ENCODE data around the gene ACAN.

ACAN gene

DNA sequence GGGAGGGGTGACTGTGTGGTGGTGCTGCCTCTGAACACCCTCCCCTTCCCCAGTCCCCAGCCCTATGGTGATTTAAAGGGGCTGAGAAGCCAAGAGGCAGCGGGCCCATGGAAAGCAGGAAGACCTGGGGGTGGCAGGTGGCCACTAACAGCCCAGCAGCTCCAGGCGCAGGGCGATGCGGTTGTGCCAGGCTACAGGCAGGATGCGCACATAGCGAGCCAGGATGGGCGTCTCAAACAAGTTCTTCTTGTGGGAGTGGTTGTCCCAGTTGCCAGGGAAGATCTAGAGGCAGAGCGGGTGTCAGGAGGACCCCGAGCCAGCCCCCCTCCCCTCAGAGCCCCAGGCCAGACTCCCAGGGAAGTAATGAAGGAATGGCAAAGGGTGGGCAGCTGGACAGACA lies 96.0 kb downstream of the ACAN start:
- no peak overlapping the region for H3K27ac ChIP-seq
- no peak for DNase-seq (ENCODE audit: low read depth, low spot score)
- no peaks in the 10 kb centered on the region for H3K36me3 ChIP-seq (ENCODE audit: insufficient read depth, low read length)
- H3K9ac ChIP-seq (ENCODE audit: insufficient read length) = no peak overlapping the region
- TF ChIP-seq EZH2 (IDR thresholded peaks at IDR 0.05) (no peak), POLR2AphosphoS5 (IDR thresholded peaks at IDR 0.05; ENCODE audit: borderline replicate concordance, low read depth, low read length) (no peak), FOXP2 (optimal IDR thresholded peaks at IDR 0.05; ENCODE audit: control extremely low read depth, extremely low read length, insufficient read depth) (no peak)
- no peaks in the 10 kb centered on the region for H3K9me3 ChIP-seq (ENCODE audit: low read depth, low read length)
- no peak overlapping the region for H3K4me3 ChIP-seq

DNA sequence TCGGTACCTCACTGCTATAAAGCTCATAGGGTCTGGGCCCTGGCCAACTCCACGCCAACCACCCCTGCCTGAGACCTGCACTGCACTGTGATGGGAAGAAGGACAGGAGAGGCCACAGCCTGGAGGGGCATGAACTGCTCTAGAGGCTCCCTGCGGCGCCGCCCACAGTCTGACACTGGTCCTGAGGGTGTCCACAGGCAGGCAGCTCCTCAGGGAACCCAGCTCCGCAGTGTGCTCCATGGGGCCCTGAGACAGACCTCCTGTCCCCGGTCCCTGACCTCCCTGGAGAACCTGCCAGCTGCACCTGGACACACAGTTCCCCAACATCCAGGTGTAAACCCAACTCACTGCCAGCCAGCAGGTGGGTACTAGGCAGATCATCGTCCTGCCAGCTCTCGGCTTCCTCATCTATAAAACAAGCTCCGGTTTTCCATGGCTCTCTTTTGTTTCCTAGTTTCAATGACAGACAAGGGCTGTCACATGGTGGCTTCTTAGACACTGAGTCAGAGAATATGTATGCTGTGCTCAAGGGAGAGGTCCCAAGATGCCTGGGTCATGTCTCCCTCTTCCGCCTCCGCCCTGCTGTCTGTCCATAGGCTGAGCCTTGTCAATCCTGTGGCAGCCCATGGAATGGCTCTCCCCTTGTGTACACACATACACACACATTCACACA lies 97.2 kb downstream of the ACAN start:
- TF ChIP-seq POLR2AphosphoS5 (IDR thresholded peaks at IDR 0.05; ENCODE audit: borderline replicate concordance, low read depth, low read length) (no peak), FOXP2 (optimal IDR thresholded peaks at IDR 0.05; ENCODE audit: control extremely low read depth, extremely low read length, insufficient read depth) (no peak), EZH2 (IDR thresholded peaks at IDR 0.05) (no peak)
- Histone ChIP-seq H3K4me3 (no peak overlapping the region), H3K27ac (no peak overlapping the region), H3K36me3 (ENCODE audit: insufficient read depth, low read length) (no peaks in the 10 kb centered on the region), H3K9ac (ENCODE audit: insufficient read length) (no peak overlapping the region), H3K9me3 (ENCODE audit: low read depth, low read length) (no peaks in the 10 kb centered on the region)
- DNase-seq (ENCODE audit: low read depth, low spot score) = no peak

DNA sequence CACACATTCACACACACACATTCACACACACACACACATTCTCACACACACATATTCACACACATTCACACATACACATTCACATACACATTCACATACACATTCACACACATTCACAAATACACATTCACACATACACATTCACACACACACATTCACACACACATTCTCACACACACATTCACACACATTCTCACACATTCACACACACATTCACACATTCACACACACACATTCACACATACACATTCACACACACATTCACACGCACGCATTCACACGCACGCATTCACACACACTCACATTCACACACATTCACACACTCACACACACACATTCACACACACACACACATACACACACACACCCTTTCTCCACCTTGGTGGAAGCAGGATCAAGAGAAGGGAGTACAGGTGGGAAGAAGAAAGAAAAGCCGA lies 97.8 kb downstream of the ACAN start:
- H3K36me3 ChIP-seq (ENCODE audit: insufficient read depth, low read length) = no peaks in the 10 kb centered on the region
- no peak overlapping the region for H3K9ac ChIP-seq (ENCODE audit: insufficient read length)
- no peak overlapping the region for H3K27ac ChIP-seq
- no peak for TF ChIP-seq FOXP2 (optimal IDR thresholded peaks at IDR 0.05; ENCODE audit: control extremely low read depth, extremely low read length, insufficient read depth)
- TF ChIP-seq POLR2AphosphoS5 (IDR thresholded peaks at IDR 0.05; ENCODE audit: borderline replicate concordance, low read depth, low read length) = no peak
- no peak for TF ChIP-seq EZH2 (IDR thresholded peaks at IDR 0.05)
- no peak overlapping the region for H3K4me3 ChIP-seq
- no peak for DNase-seq (ENCODE audit: low read depth, low spot score)
- no peaks in the 10 kb centered on the region for H3K9me3 ChIP-seq (ENCODE audit: low read depth, low read length)

DNA sequence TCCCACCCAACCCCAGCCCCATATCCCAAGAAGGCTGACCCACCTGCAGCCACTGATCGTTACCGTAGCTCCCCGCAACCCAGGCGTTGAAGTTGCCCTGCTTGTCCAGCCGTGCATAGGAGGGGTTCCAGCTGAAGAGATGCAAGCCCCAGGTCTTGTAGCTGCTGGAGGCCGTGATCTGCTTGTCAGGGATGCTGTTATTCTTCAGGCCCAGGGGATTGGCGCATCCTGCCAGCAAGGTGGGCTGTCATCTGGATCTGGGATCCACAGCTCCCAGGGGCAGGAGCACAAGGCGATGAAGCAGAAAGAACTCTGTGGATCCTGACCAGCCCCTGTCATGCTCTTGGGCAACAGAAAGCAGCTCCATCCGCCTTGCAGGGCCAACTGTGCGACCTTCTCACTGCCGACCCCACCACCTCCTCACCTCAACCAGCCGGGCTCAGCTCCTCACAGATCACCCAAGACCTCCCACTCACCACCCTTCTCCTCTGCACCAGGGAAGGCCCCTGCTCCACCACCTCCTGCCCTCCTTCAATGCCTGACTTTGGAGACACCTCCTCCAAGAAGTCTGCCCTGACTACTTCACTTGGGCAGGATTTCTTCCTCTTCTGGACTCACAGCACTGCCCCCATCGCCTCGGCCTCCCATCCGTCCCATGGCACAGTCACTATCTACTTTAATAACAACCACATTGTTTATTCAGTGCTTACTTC lies 98.4 kb downstream of the ACAN start:
- no peak overlapping the region for H3K9ac ChIP-seq (ENCODE audit: insufficient read length)
- TF ChIP-seq FOXP2 (optimal IDR thresholded peaks at IDR 0.05; ENCODE audit: control extremely low read depth, extremely low read length, insufficient read depth) (no peak), EZH2 (IDR thresholded peaks at IDR 0.05) (no peak), POLR2AphosphoS5 (IDR thresholded peaks at IDR 0.05; ENCODE audit: borderline replicate concordance, low read depth, low read length) (no peak)
- H3K36me3 ChIP-seq (ENCODE audit: insufficient read depth, low read length) = no peaks in the 10 kb centered on the region
- DNase-seq (ENCODE audit: low read depth, low spot score) = no peak
- no peak overlapping the region for H3K27ac ChIP-seq
- no peaks in the 10 kb centered on the region for H3K9me3 ChIP-seq (ENCODE audit: low read depth, low read length)
- H3K4me3 ChIP-seq = no peak overlapping the region

DNA sequence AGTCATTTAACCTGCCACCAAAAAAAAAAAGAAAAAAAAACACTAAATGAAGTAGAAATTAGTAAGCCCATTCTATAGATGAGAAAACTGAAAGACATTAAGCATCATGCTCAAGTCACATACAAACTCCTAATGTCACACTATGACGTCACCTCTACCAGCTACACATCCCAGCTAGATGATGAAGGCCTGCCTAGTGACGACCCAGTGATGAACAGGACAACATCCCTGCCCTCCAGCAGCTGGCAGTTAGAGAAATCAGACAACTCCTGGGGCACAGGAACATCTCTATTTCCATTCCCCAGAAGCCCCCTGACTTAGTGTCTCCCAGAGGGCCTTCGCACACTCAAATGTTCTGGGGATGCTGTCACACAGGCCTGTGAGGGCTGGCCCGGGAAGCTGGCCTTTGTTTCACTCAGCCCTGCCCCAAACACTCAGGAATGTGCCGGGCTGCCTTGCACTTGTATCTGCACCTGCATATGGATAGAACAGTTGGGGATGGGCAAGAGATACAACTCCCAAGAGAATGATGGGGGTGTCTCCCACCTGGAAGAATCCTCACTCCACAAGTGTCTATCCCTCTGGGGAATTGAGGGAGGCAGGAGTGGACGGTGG lies 99.1 kb downstream of the ACAN start:
- no peaks in the 10 kb centered on the region for H3K9me3 ChIP-seq (ENCODE audit: low read depth, low read length)
- TF ChIP-seq EZH2 (IDR thresholded peaks at IDR 0.05) (no peak), FOXP2 (optimal IDR thresholded peaks at IDR 0.05; ENCODE audit: control extremely low read depth, extremely low read length, insufficient read depth) (no peak), POLR2AphosphoS5 (IDR thresholded peaks at IDR 0.05; ENCODE audit: borderline replicate concordance, low read depth, low read length) (no peak)
- no peak overlapping the region for H3K9ac ChIP-seq (ENCODE audit: insufficient read length)
- DNase-seq (ENCODE audit: low read depth, low spot score) = no peak
- no peak overlapping the region for H3K4me3 ChIP-seq
- H3K36me3 ChIP-seq (ENCODE audit: insufficient read depth, low read length) = no peaks in the 10 kb centered on the region
- no peak overlapping the region for H3K27ac ChIP-seq

DNA sequence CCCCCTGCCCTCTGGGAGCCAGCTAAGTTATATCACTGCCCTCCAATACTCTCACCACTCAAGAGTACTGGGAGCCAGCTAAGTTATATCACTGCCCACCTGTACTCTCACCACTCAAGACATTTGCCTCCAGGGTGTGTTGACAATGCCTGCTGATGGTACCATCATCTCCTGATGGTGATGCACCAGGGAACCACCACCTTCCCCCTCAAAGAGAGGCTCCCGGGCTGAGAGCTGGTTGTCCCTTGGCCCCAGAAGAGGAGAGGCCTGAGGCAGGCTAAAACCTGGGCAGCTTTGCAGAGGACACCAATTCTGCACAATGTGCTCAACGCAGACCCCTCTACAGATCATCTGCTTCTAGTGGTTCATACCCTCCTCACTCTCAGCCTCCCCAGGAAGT lies 99.6 kb downstream of the ACAN start:
- H3K9ac ChIP-seq (ENCODE audit: insufficient read length) = no peak overlapping the region
- DNase-seq (ENCODE audit: low read depth, low spot score) = no peak
- no peak for TF ChIP-seq EZH2 (IDR thresholded peaks at IDR 0.05)
- no peak for TF ChIP-seq FOXP2 (optimal IDR thresholded peaks at IDR 0.05; ENCODE audit: control extremely low read depth, extremely low read length, insufficient read depth)
- no peak for TF ChIP-seq POLR2AphosphoS5 (IDR thresholded peaks at IDR 0.05; ENCODE audit: borderline replicate concordance, low read depth, low read length)
- H3K9me3 ChIP-seq (ENCODE audit: low read depth, low read length) = no peaks in the 10 kb centered on the region
- no peaks in the 10 kb centered on the region for H3K36me3 ChIP-seq (ENCODE audit: insufficient read depth, low read length)
- no peak overlapping the region for H3K27ac ChIP-seq
- no peak overlapping the region for H3K4me3 ChIP-seq

DNA sequence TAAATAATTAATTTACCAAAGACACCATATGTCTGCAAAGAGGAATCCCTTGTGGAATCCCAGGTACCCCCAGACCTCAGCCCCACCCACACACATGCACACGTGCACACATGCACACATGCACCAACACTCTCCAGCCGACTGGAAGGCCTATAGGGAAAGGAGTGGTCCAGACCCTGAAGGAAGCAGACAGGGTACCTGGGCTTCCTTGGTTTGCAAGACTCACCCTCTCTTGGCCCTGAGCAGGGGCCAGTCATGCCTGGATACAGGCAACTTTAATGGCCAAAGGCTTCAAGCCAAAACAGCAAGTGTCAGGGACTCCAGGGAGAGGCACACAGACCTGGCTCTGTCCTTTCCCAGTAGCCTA lies 101.0 kb downstream of the ACAN start:
- Histone ChIP-seq H3K4me3 (no peak overlapping the region), H3K9ac (ENCODE audit: insufficient read length) (no peak overlapping the region), H3K9me3 (ENCODE audit: low read depth, low read length) (no peaks in the 10 kb centered on the region), H3K27ac (no peak overlapping the region), H3K36me3 (ENCODE audit: insufficient read depth, low read length) (no peaks in the 10 kb centered on the region; the same call in 1 of the 2 replicates)
- DNase-seq (ENCODE audit: low read depth, low spot score) = no peak
- TF ChIP-seq POLR2AphosphoS5 (IDR thresholded peaks at IDR 0.05; ENCODE audit: borderline replicate concordance, low read depth, low read length) (no peak), EZH2 (IDR thresholded peaks at IDR 0.05) (no peak), FOXP2 (optimal IDR thresholded peaks at IDR 0.05; ENCODE audit: control extremely low read depth, extremely low read length, insufficient read depth) (no peak)

DNA sequence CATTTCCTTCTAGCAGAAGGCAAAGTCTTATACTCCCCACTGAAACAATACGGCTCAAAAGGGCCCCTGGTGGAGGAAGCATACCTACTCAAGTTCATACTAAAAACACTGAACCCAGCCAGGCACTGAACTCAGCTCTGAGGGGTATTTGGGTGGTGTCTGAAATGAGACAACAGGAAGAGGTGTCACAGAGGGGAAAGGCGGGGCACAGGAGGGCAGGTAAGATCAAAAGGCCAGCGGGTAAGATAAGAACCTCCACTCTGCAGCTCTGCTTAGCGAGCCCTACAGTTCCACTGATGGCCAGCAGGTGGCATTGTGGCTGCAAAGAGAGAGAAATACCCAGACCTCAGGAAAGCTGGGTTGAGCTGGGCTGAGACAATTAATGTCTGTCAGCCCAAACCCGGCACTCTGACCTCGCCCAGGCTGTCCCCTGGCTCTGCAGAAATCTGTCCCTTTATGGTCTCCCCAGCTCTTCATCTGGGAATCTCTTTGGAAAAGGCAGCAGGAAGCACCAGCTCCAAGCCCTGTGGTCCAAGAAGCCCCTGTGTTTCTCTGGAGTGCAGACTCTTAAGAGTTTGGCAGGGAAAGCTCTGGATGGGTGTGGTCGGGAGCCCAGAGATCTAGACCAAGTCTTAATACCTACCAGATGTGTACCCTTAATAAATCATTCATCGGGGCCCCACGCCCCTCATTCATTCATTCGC lies 101.5 kb downstream of the ACAN start:
- no peak for DNase-seq (ENCODE audit: low read depth, low spot score)
- TF ChIP-seq FOXP2 (optimal IDR thresholded peaks at IDR 0.05; ENCODE audit: control extremely low read depth, extremely low read length, insufficient read depth) (no peak), EZH2 (IDR thresholded peaks at IDR 0.05) (no peak), POLR2AphosphoS5 (IDR thresholded peaks at IDR 0.05; ENCODE audit: borderline replicate concordance, low read depth, low read length) (no peak)
- no peak overlapping the region for H3K9ac ChIP-seq (ENCODE audit: insufficient read length)
- no peak overlapping the region for H3K27ac ChIP-seq
- no peaks in the 10 kb centered on the region for H3K9me3 ChIP-seq (ENCODE audit: low read depth, low read length)
- H3K4me3 ChIP-seq = peak overlapping the region; percentile 50
- no peaks in the 10 kb centered on the region; the same call in 1 of the 2 replicates for H3K36me3 ChIP-seq (ENCODE audit: insufficient read depth, low read length)

All from SK-N-MC (cell line).